Epithelial cell of esophagus (primary cell): Measurements from ENCODE around the gene FAM53A.

ENCODE experiments used
- DNase-seq: peaks from one replicate; pipeline ENCODE4 v3.0.0; 2010; ENCODE audit warnings: low read depth
- H3K4me3 ChIP-seq: 2 replicates; pipeline ENCODE4 v1.5.1; 2011; ENCODE audit warnings: mild to moderate bottlenecking, low read length, control low read depth
- TF ChIP-seq, protein P1 (sequence below): IDR thresholded peaks from 2 replicates; pipeline ENCODE4 v1.5.1; 2011; ENCODE audit warnings: low read depth, mild to moderate bottlenecking, low read length, control low read depth, inconsistent platforms; ENCODE audit not compliant: insufficient read depth; ENCODE audit errors: missing control alignments

FAM53A gene

DNA sequence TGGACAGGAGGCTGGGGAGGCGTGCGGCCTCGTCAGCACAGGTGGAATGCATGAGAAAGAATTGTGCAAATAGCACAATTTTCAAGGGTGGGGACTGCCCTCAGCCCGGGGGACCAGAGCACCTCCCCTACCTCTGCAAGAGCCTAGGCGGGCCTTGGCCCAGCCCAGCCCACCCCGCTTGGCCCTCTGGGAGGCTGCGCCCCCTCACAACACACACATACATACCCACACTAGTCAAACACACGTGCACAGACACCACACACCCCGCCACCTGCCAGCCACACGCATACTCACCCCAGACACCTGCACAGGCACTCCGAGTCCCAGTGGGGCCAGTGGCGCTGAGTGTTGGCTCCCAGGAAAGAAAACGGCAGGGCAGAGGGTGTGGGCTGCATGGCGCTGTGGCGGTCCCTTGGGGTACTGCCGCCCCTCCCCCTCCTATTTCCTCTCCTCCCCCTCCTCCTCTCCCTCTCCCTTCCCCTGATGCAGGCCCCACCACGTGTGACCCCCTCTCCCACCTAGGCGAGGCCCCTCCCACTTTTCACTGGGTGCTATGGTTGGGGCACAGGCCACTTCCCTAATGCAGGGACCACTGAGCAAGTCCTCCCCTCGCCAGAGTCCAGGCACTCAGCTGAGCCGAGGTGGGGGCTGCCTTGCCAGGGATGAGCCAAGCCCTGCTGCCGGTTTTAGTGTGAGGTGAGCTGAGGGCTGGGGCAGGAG, 84.5 kb downstream of the FAM53A start:
- TF ChIP-seq, protein P1, sequence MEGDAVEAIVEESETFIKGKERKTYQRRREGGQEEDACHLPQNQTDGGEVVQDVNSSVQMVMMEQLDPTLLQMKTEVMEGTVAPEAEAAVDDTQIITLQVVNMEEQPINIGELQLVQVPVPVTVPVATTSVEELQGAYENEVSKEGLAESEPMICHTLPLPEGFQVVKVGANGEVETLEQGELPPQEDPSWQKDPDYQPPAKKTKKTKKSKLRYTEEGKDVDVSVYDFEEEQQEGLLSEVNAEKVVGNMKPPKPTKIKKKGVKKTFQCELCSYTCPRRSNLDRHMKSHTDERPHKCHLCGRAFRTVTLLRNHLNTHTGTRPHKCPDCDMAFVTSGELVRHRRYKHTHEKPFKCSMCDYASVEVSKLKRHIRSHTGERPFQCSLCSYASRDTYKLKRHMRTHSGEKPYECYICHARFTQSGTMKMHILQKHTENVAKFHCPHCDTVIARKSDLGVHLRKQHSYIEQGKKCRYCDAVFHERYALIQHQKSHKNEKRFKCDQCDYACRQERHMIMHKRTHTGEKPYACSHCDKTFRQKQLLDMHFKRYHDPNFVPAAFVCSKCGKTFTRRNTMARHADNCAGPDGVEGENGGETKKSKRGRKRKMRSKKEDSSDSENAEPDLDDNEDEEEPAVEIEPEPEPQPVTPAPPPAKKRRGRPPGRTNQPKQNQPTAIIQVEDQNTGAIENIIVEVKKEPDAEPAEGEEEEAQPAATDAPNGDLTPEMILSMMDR, result no peak
- no peak for DNase-seq
- H3K4me3 ChIP-seq, result no peak overlapping the region

- H3K4me3 ChIP-seq, result no peak overlapping the region
Measured at GRCh38 chr4:1599026-1599481, 85.1 kb downstream of the FAM53A start.

GRCh38 chr4:1598206-1599025, 85.7 kb downstream of the FAM53A start:
- DNase-seq, result no peak
- no peak overlapping the region for H3K4me3 ChIP-seq
- TF ChIP-seq, protein P1, result no peak

More at GRCh38 chr4:1599026-1599481, 85.1 kb downstream of the FAM53A start:
- no peak for DNase-seq
- TF ChIP-seq, protein P1, result no peak

- TF ChIP-seq, protein P1, result no peak
- no peak for DNase-seq
- no peak overlapping the region for H3K4me3 ChIP-seq
Measured at GRCh38 chr4:1597021-1597931, 86.8 kb downstream of the FAM53A start.

GRCh38 chr4:1596393-1596792, 87.7 kb downstream of the FAM53A start:
- DNase-seq, result no peak
- TF ChIP-seq, protein P1, result no peak

DNA sequence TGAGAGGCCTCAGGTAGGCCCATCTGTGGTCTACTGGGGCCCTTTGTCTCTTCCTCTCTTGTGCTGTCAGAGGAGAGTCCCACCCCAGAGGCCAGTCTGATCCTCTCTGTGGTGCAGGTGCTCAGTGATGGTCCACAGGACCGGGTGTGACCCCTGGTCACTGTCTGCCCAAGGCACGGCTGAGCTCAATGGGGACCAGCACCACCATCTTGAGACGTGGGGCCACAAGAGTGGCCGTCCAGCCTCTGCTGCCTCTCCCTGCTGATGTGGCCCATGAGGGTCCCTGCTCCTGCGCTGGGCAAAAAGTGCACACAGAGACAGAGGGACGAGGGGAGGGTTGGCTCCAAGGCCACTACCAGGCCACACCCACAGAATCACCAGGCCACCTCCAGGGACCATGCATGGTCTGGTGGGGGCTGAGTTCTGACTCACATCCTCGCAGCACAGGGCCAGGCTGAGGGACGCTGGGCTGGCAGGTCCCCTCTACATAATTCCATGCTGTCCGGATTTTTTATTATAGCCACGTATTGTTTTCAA, 88.3 kb downstream of the FAM53A start:
- DNase-seq, result no peak
- H3K4me3 ChIP-seq, result no peak overlapping the region
- TF ChIP-seq, protein P1, result no peak

More at GRCh38 chr4:1596393-1596792, 87.7 kb downstream of the FAM53A start:
- no peak overlapping the region for H3K4me3 ChIP-seq
